ENCODE results near the gene TAF15.

Gene TAF15

GRCh38 chr17:35765086-35765710 is 44.1 kb upstream of the TAF15 start:
- Mint-ChIP-seq H3K4me1 (peaks cover 19% of the 10 kb centered on the region), H3K27me3 (ENCODE audit: low read depth, poor library complexity) (peaks cover 26% of the 10 kb centered on the region), H3K27ac (no peak overlapping the region), H3K4me3 (peak overlapping the region; percentile 84), H3K9me3 (no peaks in the 10 kb centered on the region), H3K36me3 (ENCODE audit: low read depth) (no peaks in the 10 kb centered on the region)
- DNase-seq = no peak
- no peak for TF ChIP-seq CTCF (IDR thresholded peaks at IDR 0.05)

- H3K36me3 Mint-ChIP-seq (ENCODE audit: low read depth) = no peaks in the 10 kb centered on the region
- no peak overlapping the region for H3K27ac Mint-ChIP-seq
- H3K4me1 Mint-ChIP-seq = peaks cover 19% of the 10 kb centered on the region
- TF ChIP-seq CTCF (IDR thresholded peaks at IDR 0.05) = no peak
- peak overlapping the region; percentile 40 for H3K4me3 Mint-ChIP-seq
- H3K27me3 Mint-ChIP-seq (ENCODE audit: low read depth, poor library complexity) = peaks cover 33% of the 10 kb centered on the region
- DNase-seq = no peak
- H3K9me3 Mint-ChIP-seq = no peaks in the 10 kb centered on the region
These were observed 43.4 kb upstream of the TAF15 start for GRCh38 chr17:35765756-35766488.

GRCh38 chr17:35766489-35766877 is 42.8 kb upstream of the TAF15 start:
- Mint-ChIP-seq H3K27me3 (ENCODE audit: low read depth, poor library complexity) (peaks cover 35% of the 10 kb centered on the region), H3K36me3 (ENCODE audit: low read depth) (no peaks in the 10 kb centered on the region), H3K4me1 (peaks cover 19% of the 10 kb centered on the region), H3K9me3 (no peaks in the 10 kb centered on the region), H3K27ac (no peak overlapping the region), H3K4me3 (no peak overlapping the region)
- TF ChIP-seq CTCF (IDR thresholded peaks at IDR 0.05) = no peak
- no peak for DNase-seq

GRCh38 chr17:35766903-35767510 is 42.3 kb upstream of the TAF15 start:
- no peak overlapping the region for H3K27ac Mint-ChIP-seq
- no peak for DNase-seq
- H3K4me3 Mint-ChIP-seq = no peak overlapping the region

GRCh38 chr17:35768797-35769196 is 40.5 kb upstream of the TAF15 start:
- no peaks in the 10 kb centered on the region for H3K36me3 Mint-ChIP-seq (ENCODE audit: low read depth)
- peaks cover 32% of the 10 kb centered on the region for H3K27me3 Mint-ChIP-seq (ENCODE audit: low read depth, poor library complexity)
- no peak for DNase-seq

More at GRCh38 chr17:35766903-35767510, 42.3 kb upstream of the TAF15 start:
- no peaks in the 10 kb centered on the region for H3K36me3 Mint-ChIP-seq (ENCODE audit: low read depth)
- H3K9me3 Mint-ChIP-seq = no peaks in the 10 kb centered on the region
- H3K27me3 Mint-ChIP-seq (ENCODE audit: low read depth, poor library complexity) = peaks cover 35% of the 10 kb centered on the region
- H3K4me1 Mint-ChIP-seq = peaks cover 19% of the 10 kb centered on the region
- peak; percentile 33 for TF ChIP-seq CTCF (IDR thresholded peaks at IDR 0.05)

More at GRCh38 chr17:35768797-35769196, 40.5 kb upstream of the TAF15 start:
- Mint-ChIP-seq H3K27ac (no peak overlapping the region), H3K9me3 (no peaks in the 10 kb centered on the region), H3K4me3 (no peak overlapping the region), H3K4me1 (peaks cover 32% of the 10 kb centered on the region)
- no peak for TF ChIP-seq CTCF (IDR thresholded peaks at IDR 0.05)
